ENCODE results near the gene ZBTB8A. TPM values are rescaled to one million over a fixed set of nuclear protein-coding genes. Genes with fewer than 3 reads are reported as not detected.

ZBTB8A gene
- total and polyA plus RNA-seq, 2 of the 13 experiments (the other 11 are each of a cell fraction or from before 2014, with no cell fraction given): 1.3 to 3.7 TPM

DNA sequence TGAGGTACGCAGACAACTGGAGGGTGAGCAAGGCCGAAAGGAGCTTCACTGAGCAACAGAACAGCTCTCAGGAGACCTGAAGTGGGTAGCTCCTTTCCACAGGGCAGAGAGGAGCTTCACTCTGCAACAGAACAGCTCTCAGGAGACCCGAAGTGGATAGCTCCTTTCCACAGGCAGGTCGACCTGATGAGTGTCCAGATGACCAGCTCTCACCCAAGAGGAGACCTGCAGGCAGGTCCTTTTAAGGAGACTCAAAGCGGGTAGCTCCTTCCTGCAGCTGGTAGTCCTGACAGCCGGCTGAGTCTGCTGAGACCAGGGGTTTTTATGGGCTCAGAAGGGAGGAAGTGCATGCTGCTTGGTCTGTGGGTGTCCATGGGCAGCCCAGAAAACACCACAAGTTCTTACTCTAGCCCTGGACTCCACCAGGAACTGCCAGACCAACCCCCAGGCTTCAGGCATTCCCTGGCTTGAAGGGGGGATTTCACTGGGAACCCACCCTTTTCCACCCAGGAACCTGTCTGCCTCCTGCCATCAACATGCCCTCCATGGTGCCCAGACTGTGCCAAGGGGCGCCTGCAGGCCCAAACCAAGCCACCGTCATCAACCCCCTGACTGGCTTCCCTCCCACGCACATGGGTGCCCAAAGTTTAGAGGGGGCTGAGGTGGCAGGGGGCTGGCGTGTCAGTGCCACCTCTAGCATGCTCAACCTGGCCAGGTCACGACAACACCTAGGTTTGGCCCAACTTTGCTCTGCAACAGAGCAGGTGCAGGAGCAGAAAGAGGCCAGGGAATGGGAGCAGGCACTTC, 67.5 kb downstream of the ZBTB8A start:
- ChIA-PET POLR2A (no interaction called here), CTCF (ENCODE audit: low intra/inter-chr PET ratio, low total read pairs) (no interaction called here)
- DNase-seq (ENCODE audit: low spot score) (no peak), ATAC-seq (peak; percentile 24; the same call in 1 of the 3 replicates), FAIRE-seq (no peak)
- H3K36me3 ChIP-seq (replicated peaks in 1 of 2; ENCODE audit: control insufficient read depth in 1 of 2, insufficient read depth in 2 of 2, low read length in 2 of 2): no peaks in the 10 kb centered on the region
- no peak overlapping the region for H3K4me2 ChIP-seq (ENCODE audit: low read depth, low read length)
- WGBS (ENCODE audit: low lambda C conversion rate): 75% methylated on average over 5 of the region's 11 CpGs
- H3K9ac ChIP-seq (ENCODE audit: insufficient read depth, low read depth, low read length): no peak overlapping the region
- H3K27ac ChIP-seq (ENCODE audit: extremely low read length, insufficient read depth, low read length): no peak overlapping the region
- H3K79me2 ChIP-seq (ENCODE audit: insufficient read depth, low read length): no peaks in the 10 kb centered on the region
- no peak overlapping the region for H3K4me3 ChIP-seq (replicated peaks in 1 of 3; ENCODE audit: insufficient read depth in 1 of 3, low read depth in 2 of 3, low read length in 3 of 3)
- H3K9me3 ChIP-seq (ENCODE audit: low read length): no peaks in the 10 kb centered on the region
- H3K4me1 ChIP-seq (ENCODE audit: insufficient read depth, low read length): peaks cover 8% of the 10 kb centered on the region
- intact Hi-C loops (cut with micrococcal nuclease; ENCODE audit: unreplicated experiment): no loop called here
- BruUV-seq (replicated peaks): no TSS peak
- H3K27me3 ChIP-seq (ENCODE audit: control insufficient read depth in 1 of 2, insufficient read depth in 2 of 2, low read length in 2 of 2): no peaks in the 10 kb centered on the region; a peak in 1 of 5 replicates
- TF ChIP-seq AGO2 (optimal IDR thresholded peaks at IDR 0.05; ENCODE audit: low read depth, low read length): peak; percentile 57
- TF ChIP-seq, protein P1, sequence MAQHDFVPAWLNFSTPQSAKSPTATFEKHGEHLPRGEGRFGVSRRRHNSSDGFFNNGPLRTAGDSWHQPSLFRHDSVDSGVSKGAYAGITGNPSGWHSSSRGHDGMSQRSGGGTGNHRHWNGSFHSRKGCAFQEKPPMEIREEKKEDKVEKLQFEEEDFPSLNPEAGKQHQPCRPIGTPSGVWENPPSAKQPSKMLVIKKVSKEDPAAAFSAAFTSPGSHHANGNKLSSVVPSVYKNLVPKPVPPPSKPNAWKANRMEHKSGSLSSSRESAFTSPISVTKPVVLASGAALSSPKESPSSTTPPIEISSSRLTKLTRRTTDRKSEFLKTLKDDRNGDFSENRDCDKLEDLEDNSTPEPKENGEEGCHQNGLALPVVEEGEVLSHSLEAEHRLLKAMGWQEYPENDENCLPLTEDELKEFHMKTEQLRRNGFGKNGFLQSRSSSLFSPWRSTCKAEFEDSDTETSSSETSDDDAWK (CRISPR knock-in tag; IDR thresholded peaks at IDR 0.05): no peak
- TF ChIP-seq, protein P2, sequence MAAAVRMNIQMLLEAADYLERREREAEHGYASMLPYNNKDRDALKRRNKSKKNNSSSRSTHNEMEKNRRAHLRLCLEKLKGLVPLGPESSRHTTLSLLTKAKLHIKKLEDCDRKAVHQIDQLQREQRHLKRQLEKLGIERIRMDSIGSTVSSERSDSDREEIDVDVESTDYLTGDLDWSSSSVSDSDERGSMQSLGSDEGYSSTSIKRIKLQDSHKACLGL (CRISPR knock-in tag; IDR thresholded peaks at IDR 0.05): no peak
- H2AFZ ChIP-seq (ENCODE audit: low read length): no peak overlapping the region
- in situ Hi-C loops (cut with HindIII; ENCODE audit: extremely low pct_ligation_motif_present, low pct_unique_long_range_greater_than_20kb): no loop called here
- H4K20me1 ChIP-seq (ENCODE audit: insufficient read depth, low read length): no peaks in the 10 kb centered on the region

DNA sequence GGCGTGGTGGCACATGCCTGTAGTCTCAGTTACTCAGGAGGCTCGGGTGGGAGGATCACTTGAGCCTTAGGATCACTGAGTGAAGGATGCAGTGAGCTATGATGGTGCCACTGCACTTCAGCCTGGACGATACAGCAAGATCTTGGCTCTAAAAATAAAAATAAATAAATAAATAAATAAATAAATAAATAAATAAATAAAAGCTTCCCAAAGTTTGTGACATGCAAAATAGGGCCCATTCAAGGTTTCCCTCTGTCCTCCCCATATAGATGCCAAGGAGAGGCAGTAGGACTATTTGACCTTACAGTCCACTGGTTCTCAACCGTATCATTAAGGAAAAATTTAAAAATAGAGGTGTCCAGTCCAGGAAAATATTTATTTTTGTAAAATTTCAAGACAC, 70.0 kb downstream of the ZBTB8A start:
- no peaks in the 10 kb centered on the region for H3K79me2 ChIP-seq (ENCODE audit: insufficient read depth, low read length)
- no peak overlapping the region for H3K4me2 ChIP-seq (ENCODE audit: low read depth, low read length)
- no TSS peak for BruUV-seq (replicated peaks)
- H3K27ac ChIP-seq (ENCODE audit: extremely low read length, insufficient read depth, low read length): no peak overlapping the region
- H3K9ac ChIP-seq (ENCODE audit: insufficient read depth, low read depth, low read length): no peak overlapping the region
- no peaks in the 10 kb centered on the region for H3K9me3 ChIP-seq (ENCODE audit: low read length)
- DNase-seq (ENCODE audit: low spot score) (no peak), ATAC-seq (no peak), FAIRE-seq (no peak)
- in situ Hi-C loops (cut with HindIII; ENCODE audit: extremely low pct_ligation_motif_present, low pct_unique_long_range_greater_than_20kb) (no loop called here), intact Hi-C loops (cut with micrococcal nuclease; ENCODE audit: unreplicated experiment) (no loop called here)
- ChIA-PET POLR2A (no interaction called here), CTCF (ENCODE audit: low intra/inter-chr PET ratio, low total read pairs) (no interaction called here)
- no peaks in the 10 kb centered on the region for H4K20me1 ChIP-seq (ENCODE audit: insufficient read depth, low read length)
- H3K4me3 ChIP-seq (replicated peaks in 1 of 3; ENCODE audit: insufficient read depth in 1 of 3, low read depth in 2 of 3, low read length in 3 of 3): no peak overlapping the region
- H2AFZ ChIP-seq (ENCODE audit: low read length): no peak overlapping the region
- peaks cover 15% of the 10 kb centered on the region for H3K4me1 ChIP-seq (ENCODE audit: insufficient read depth, low read length)
- no peaks in the 10 kb centered on the region for H3K36me3 ChIP-seq (replicated peaks in 1 of 2; ENCODE audit: control insufficient read depth in 1 of 2, insufficient read depth in 2 of 2, low read length in 2 of 2)
- WGBS (ENCODE audit: low lambda C conversion rate): 98% methylated on average over 4 of the region's 4 CpGs
- H3K27me3 ChIP-seq (ENCODE audit: control insufficient read depth in 1 of 2, insufficient read depth in 2 of 2, low read length in 2 of 2): no peaks in the 10 kb centered on the region; a peak in 1 of 5 replicates
- TF ChIP-seq MATR3 (CRISPR knock-in tag; IDR thresholded peaks at IDR 0.05) (no peak), PRPF4 (IDR thresholded peaks at IDR 0.05; ENCODE audit: low read depth, low read length, poor library complexity, severe bottlenecking) (no peak), HOXA5 (CRISPR knock-in tag; IDR thresholded peaks at IDR 0.05) (no peak), ZNF441 (CRISPR knock-in tag; IDR thresholded peaks at IDR 0.05; ENCODE audit: borderline replicate concordance) (no peak), ZNF556 (CRISPR knock-in tag; IDR thresholded peaks at IDR 0.05; ENCODE audit: borderline replicate concordance) (no peak), ZNF382 (CRISPR knock-in tag; IDR thresholded peaks at IDR 0.05; ENCODE audit: borderline replicate concordance) (no peak), GTF2F1 (IDR thresholded peaks at IDR 0.05; ENCODE audit: low read length) (no peak), HNRNPUL1 (IDR thresholded peaks at IDR 0.05; ENCODE audit: low read depth, low read length) (no peak), SAFB2 (CRISPR knock-in tag; IDR thresholded peaks at IDR 0.05; ENCODE audit: borderline replicate concordance, low read depth) (no peak), RBM22 (optimal IDR thresholded peaks at IDR 0.05; ENCODE audit: low read length) (no peak), ZNF367 (CRISPR knock-in tag; IDR thresholded peaks at IDR 0.05; ENCODE audit: borderline replicate concordance) (no peak)
- TF ChIP-seq, protein P3, sequence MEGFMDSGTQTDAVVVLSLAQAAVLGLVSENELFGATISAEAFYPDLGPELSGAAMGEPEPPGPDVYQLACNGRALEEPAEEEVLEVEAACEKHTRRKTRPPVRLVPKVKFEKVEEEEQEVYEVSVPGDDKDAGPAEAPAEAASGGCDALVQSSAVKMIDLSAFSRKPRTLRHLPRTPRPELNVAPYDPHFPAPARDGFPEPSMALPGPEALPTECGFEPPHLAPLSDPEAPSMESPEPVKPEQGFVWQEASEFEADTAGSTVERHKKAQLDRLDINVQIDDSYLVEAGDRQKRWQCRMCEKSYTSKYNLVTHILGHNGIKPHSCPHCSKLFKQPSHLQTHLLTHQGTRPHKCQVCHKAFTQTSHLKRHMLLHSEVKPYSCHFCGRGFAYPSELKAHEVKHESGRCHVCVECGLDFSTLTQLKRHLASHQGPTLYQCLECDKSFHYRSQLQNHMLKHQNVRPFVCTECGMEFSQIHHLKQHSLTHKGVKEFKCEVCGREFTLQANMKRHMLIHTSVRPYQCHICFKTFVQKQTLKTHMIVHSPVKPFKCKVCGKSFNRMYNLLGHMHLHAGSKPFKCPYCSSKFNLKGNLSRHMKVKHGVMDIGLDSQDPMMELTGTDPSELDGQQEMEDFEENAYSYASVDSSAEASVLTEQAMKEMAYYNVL (CRISPR knock-in tag; IDR thresholded peaks at IDR 0.05; ENCODE audit: borderline replicate concordance): no peak

Data from HepG2 (cell line).